GM12878 (cell line): ENCODE data around the gene CA7.
"Not testable (repeated sequence)": the region's sequence is repeated elsewhere in the genome, so short reads cannot be mapped to it uniquely, and the experiment has no call there.

Source experiments
- JUNB ChIP-seq: IDR thresholded peaks from 2 replicates; pipeline ENCODE4 v1.6.1; 2016; ENCODE audit warnings: antibody characterized with exemption, mild to moderate bottlenecking
- MYB ChIP-seq: fragments of 150-350 bp; IDR thresholded peaks from 2 replicates; pipeline ENCODE4 v1.6.1; 2014; ENCODE audit warnings: mild to moderate bottlenecking, low read depth, low read length, borderline replicate concordance
- NBN ChIP-seq: fragments of 450-650 bp; IDR thresholded peaks from 2 replicates; pipeline ENCODE4 v1.6.1; 2016
- TF ChIP-seq, protein P1 (sequence below), 3 experiments: IDR thresholded peaks in 2 of 3; conservative IDR thresholded peaks in 1 of 3; 2 replicates each; pipeline ENCODE4 v1.5.1; 2011; ENCODE audit warnings: low read depth in 3 of 3, low read length in 3 of 3, mild to moderate bottlenecking in 3 of 3, control low read depth in 2 of 3, moderate library complexity in 2 of 3, inconsistent platforms in 1 of 3, mixed read lengths in 1 of 3; ENCODE audit not compliant: control insufficient read depth in 2 of 3, insufficient read depth in 1 of 3; ENCODE audit errors: extremely low read depth in 1 of 3
- TF ChIP-seq, protein P2 (sequence below): IDR thresholded peaks from 2 replicates; pipeline ENCODE4 v1.6.1; 2011; ENCODE audit warnings: low read depth, mild to moderate bottlenecking, low read length, moderate library complexity, borderline replicate concordance; ENCODE audit errors: extremely low read depth

DNA sequence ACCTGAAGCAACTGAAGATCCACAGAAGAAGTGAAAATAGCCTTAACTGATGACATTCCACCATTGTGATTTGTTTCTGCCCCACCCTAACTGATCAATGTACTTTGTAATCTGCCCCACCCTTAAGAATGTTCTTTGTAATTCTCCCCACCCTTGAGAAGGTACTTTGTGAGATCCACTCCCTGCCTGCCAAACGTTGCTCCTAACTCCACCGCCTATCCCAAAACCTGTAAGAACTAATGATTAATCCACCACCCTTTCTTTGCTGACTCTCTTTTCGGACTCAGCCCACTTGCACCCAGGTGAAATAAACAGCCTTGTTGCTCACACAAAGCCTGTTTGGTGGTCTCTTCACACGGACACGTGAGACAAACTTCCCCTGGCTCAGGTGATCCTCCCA lies 52.5 kb downstream of the CA7 start:
- TF ChIP-seq, protein P1, sequence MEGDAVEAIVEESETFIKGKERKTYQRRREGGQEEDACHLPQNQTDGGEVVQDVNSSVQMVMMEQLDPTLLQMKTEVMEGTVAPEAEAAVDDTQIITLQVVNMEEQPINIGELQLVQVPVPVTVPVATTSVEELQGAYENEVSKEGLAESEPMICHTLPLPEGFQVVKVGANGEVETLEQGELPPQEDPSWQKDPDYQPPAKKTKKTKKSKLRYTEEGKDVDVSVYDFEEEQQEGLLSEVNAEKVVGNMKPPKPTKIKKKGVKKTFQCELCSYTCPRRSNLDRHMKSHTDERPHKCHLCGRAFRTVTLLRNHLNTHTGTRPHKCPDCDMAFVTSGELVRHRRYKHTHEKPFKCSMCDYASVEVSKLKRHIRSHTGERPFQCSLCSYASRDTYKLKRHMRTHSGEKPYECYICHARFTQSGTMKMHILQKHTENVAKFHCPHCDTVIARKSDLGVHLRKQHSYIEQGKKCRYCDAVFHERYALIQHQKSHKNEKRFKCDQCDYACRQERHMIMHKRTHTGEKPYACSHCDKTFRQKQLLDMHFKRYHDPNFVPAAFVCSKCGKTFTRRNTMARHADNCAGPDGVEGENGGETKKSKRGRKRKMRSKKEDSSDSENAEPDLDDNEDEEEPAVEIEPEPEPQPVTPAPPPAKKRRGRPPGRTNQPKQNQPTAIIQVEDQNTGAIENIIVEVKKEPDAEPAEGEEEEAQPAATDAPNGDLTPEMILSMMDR (IDR thresholded peaks at IDR 0.05 in 2 of 3, conservative IDR thresholded peaks at IDR 0.05 in 1 of 3; ENCODE audit: control insufficient read depth in 2 of 3, extremely low read depth in 1 of 3, insufficient read depth in 1 of 3, low read depth in 3 of 3, low read length in 3 of 3), result not testable (repeated sequence)
- not testable (repeated sequence) for TF ChIP-seq JUNB, NBN, MYB
- TF ChIP-seq, protein P2, sequence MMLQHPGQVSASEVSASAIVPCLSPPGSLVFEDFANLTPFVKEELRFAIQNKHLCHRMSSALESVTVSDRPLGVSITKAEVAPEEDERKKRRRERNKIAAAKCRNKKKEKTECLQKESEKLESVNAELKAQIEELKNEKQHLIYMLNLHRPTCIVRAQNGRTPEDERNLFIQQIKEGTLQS, result not testable (repeated sequence)
